HG02763 (cell line): Measurements from ENCODE around the gene TERT.
"Not testable (repeated sequence)": the region's sequence is repeated elsewhere in the genome, so short reads cannot be mapped to it uniquely, and the experiment has no call there.

Experiments
- ATAC-seq: cut with Tn5 transposase; IDR thresholded peaks from one replicate; pipeline ENCODE4 v1.9.1; 2021; ENCODE audit warnings: mild to moderate bottlenecking, moderate library complexity; ENCODE audit not compliant: unreplicated experiment

TERT gene

DNA sequence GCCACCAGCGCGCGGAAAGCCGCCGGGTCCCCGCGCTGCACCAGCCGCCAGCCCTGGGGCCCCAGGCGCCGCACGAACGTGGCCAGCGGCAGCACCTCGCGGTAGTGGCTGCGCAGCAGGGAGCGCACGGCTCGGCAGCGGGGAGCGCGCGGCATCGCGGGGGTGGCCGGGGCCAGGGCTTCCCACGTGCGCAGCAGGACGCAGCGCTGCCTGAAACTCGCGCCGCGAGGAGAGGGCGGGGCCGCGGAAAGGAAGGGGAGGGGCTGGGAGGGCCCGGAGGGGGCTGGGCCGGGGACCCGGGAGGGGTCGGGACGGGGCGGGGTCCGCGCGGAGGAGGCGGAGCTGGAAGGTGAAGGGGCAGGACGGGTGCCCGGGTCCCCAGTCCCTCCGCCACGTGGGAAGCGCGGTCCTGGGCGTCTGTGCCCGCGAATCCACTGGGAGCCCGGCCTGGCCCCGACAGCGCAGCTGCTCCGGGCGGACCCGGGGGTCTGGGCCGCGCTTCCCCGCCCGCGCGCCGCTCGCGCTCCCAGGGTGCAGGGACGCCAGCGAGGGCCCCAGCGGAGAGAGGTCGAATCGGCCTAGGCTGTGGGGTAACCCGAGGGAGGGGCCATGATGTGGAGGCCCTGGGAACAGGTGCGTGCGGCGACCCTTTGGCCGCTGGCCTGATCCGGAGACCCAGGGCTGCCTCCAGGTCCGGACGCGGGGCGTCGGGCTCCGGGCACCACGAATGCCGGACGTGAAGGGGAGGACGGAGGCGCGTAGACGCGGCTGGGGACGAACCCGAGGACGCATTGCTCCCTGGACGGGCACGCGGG, at the start of gene TERT:
Gene TERT (minus strand): TSS at position 234 of the 815 bp plus-strand sequence. CDS start 79 bp downstream, at position 155.
- no peak for ATAC-seq

DNA sequence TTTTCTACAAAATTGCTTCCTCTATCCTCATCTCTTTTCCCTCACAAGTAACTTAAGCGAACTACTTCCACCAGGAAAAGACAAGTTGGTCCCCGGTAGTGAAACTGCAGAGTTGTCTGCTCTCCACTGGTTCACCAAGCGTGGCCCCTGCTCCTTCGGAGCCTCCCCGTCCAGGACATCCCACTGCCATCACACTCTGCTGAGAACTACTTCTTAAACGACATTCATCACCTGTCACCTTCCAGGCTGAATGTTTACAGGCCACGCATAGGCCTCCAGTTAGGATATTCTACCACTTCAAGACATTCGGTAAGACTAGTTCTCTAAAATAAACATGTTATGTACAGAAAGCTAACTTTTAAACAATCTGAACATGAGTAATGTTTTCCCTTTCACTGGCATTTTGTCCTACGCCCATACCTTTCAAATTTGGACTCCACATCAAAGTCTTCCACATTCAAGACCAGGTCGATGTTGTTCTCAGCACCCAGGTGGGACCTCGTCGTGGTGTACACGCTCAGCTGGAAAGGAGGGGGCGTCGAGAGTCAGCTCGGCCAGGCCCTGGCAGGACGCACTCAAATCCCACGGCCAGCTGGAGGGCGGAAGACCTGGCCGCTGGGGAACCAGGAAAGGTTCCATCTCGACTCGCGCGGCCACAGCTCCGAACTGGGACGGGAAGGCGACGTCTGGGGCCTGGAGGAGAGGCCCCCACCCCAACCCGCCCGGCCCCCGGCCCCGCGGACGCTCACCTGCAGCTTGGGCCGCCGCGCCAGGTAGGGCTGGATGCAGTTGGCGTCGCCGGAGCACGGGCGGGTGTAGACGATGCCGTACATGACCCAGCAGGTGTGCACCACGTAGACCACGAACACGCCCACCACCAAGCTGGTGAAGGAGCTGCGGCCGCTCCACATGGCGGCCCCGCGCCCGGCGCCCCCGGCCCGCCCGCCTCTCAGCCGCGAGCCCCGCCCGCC, 49.3 kb upstream of the TERT start:
- ATAC-seq: no peak

DNA sequence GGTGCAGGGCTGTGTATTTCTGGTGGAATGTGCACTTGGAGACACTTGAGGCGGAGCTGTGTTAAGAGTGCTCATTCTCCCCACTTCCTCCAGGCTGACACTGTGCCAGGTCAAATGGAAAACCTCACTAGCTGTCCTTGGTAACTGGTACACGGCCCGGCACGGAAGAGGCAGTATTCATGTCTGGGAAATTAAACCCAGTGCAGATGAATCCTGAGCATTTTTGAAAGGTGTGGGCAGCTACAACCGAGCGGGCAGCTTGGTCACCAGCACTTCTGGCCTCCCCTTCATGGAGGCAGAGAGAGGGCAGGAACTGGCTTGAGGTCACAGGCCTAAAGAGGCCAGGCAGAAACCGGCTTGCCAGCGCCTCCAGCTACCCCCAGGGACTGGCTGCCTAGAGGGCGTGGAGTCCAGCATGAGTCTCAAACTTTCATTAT, 48.5 kb upstream of the TERT start:
- ATAC-seq: no peak

DNA sequence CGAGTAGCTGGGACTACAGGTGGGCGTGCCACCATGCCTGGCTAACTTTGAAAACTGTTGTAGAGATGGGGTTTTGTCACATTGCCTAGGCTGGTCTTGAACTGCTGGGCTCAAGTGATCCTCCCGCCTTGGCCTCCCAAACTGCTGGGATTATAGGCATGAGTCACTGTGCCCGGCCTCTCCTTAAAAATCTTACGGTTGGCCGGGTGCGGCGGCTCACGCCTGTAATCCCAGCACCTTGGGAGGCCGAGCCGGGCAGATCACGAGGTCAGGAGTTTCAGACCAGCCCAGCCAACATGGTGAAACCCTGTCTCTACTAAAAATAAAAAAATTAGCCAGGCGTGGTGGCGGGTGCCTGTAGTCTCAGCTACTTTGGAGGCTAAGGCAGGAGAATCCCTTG, 47.8 kb upstream of the TERT start:
- not testable (repeated sequence) for ATAC-seq

DNA sequence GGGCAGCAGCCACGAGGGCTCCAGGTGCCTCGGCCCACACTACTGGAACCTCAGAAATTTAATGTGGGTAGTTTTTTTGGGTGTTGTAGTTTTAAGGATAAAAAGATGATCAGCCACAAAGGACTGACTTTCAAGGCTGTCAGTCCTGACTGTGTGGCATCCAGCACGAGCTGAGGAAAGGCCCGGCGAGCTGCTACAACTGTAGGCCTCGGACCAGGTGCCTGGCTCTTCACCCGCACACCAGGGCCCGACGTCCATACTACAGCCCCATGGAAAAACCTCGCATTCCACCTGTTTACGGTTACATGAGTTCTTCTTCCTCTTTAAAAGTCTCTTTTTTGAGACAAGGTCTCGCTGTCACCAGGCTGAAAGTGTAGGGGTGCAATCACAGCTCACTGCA, 47.4 kb upstream of the TERT start:
- no peak for ATAC-seq

DNA sequence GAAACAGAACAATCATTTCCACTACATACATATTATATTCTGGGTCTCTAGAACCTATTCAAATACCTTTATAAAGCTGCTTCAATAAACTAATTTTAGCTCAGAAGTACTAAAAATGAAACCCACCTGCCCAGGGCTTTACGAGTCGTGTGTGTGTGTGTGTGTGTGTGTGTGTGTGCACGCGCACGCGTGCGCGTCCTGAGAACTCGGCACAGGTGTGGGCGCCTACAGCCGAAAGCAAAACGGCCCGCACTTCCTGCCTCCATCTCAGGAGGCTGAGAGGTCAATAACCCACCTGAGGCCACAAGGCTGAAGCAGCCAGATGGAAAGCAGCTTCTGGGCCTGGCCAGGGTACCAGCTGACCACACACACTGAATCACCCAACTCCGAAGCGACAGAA, 47.0 kb upstream of the TERT start:
- no peak for ATAC-seq

DNA sequence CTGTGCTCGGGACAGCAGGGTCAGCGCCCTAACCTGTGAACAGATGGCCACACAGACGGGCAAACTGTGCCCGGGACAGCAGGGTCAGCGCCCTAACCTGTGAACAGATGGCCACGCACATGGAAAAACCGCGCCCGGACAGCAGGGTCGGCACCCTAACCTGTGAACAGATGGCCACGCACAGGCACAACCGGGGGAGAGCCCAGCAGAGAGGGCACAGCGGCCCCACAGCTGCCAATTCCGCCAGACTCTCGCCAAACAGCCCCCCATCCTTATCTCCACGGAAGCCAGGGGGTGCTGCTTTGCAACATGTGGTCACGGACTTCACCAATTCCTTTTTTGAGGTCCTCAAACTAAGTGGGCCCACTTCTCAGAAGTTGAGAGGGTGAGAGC, 44.9 kb upstream of the TERT start:
- ATAC-seq: not testable (repeated sequence)

DNA sequence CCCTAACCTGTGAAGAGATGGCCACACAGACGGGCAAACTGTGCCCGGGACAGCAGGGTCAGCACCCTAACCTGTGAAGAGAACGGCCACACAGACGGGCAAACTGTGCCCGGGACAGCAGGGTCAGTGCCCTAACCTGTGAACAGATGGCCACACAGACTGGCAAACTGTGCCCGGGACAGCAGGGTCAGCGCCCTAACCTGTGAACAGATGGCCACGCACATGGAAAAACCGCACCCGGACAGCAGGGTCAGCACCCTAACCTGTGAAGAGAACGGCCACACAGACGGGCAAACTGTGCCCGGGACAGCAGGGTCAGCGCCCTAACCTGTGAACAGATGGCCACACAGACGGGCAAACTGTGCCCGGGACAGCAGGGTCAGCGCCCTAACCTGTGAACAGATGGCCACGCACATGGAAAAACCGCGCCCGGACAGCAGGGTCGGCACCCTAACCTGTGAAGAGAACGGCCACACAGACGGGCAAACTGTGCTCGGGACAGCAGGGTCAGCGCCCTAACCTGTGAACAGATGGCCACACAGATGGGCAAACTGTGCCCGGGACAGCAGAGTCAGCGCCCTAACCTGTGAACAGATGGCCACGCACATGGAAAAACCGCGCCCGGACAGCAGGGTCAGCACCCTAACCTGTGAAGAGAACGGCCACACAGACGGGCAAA, 44.4 kb upstream of the TERT start:
- ATAC-seq: not testable (repeated sequence)

DNA sequence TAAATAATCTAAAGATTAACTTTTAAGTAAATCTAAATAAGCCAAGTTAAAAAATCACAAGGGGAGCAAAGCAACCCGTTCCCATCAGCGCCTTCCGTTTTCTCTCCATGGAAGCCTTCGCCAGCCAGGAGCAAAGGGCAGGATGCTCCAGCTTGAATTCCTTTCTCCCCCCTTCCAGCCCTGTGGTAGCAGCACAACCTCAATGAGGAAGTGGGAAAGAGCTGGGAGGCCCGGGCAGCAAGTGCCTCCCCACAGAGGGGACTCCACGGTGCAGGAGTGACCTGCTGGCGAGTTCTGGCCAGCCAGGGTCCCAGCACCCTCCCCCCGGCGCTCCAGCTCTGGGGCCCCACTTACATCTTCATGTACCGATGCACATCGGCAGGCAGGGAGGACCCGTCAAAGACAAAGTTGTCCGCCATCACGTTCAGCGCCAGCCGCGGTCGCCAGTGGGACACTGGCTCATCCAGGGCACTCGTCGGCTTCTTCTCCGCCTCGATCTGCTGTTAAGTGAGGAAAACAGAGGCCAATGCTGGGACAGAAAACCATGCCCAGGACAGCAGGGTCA, 43.7 kb upstream of the TERT start:
- no peak for ATAC-seq

DNA sequence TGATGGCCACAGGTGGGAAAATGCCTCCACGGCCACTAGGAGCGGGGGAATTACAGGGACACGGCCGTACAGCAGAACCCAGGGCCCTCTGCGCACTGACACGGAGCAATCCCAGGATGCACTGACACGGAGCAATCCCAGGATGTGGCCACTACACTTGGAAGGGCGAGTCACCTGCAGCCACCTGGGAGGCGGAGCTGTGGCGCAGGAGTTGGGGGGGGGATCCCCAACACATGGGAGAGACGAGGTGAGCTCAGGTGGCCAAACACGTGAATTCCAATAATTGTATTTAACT, 43.3 kb upstream of the TERT start:
- ATAC-seq: no peak

DNA sequence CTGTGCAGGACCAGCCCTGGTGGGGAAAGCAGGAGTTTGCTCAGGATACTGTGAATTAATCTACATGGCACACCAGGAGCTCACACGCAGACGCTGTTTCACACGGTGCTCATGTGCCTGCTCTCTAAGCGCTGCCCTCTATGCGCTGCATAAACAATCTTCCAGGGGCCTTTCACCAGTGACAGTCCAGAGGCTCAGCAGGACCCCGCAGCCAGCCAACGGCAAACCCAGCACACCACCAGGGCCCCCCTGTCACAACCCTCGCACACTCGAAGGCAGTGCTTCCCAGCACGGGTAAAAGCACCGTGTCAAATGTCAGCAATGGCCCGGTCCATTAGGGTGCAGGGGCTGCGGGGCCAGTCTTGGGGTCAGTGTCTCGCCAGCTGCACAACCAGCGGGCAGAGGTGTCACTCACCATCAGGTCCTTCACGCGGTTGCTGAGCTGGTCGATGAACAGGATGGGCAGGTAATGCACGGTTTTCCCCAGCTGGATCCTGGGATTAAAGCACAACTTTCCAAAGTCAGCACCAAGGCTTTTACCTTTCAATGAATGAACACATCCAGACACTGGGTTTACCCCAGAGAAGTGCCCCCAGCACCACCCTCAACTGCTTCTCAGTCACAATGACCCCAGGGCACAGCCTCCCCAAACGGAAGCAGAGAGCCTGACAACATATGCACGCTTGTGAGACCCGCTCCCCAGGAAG, 42.8 kb upstream of the TERT start:
- ATAC-seq: no peak

DNA sequence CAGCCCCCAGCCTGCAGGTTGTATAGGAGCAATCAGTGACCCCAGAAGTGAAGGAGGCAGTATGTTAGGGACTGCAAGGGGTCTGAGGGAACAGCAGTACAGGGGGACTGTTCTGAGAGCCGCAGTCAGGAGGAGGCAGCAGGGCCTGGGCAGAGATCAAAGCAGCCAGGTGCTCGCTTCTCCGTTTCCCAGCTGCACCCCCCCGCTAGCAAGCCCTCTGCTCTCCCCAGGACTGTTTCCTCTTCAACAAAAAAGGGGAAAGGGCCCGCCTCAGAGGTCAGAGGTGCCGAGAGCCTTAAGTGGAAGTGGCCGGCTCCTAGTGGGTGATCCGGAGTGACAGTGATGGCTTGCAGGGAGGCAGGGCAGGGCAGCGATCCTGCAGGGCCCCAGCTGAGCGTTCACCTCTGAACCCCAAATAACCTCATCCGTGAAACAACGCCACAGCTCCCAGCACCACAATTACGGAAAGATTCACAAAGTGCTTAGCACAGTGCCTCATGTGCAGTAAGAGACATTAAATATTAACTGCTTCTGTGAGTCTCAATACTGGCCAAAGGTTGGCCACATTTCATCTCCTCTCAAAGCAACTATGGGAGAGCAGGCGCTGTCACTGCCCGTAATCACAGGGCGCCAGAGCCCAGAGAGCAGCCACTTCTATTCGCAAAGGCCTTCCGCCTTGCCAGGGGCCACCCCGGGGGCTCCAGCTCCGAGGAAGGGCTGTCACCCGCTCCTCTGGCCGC, 42.1 kb upstream of the TERT start:
- ATAC-seq: no peak

DNA sequence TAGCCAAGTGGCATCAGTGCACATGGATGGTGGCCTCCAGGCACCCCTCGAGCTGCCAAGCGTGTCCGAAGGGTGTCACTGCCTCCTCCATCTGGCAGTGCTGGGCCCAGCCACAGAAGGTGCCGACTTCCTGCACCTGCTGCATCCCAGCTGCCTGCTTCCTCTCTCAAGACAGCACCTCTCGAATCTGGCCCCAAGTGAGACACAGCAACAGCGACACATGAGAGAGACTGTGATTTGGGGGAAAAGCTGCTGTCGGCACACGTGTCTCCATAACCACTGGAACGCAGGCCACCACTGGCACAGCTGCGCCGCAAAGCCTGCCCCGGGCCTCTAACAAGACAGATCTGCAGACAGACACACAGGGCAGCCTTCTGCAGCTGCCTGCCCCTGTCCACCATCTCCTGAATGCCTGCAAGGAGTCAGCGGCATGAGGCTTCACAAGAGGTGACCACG, 41.3 kb upstream of the TERT start:
- ATAC-seq: no peak

DNA sequence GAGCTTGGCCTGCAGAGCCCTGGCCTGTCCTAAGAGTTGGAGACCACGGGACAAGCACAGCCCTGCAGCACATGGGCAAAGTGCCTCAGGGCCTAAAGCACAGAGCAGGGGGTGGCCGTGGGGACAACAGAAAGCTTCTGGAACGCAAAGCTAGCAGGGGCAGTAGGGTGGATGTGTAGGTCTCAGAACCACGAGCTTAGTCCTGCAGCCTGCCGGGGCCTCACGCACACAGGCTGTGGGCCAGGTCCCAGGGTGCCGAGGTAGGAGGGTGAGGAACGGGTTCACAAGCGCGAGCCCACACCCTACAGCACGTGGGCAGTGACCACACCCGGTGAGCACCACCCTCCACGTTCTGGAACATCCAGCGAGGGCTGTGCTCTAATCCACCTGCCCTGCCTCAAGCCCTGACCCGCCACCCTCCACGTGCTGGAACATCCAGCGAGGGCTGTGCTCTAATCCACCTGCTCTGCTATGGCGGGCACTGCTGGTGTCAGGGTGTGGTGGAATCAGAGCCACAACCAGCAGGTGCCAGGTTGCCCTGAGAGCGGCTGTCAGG, 40.8 kb upstream of the TERT start:
- ATAC-seq: no peak

DNA sequence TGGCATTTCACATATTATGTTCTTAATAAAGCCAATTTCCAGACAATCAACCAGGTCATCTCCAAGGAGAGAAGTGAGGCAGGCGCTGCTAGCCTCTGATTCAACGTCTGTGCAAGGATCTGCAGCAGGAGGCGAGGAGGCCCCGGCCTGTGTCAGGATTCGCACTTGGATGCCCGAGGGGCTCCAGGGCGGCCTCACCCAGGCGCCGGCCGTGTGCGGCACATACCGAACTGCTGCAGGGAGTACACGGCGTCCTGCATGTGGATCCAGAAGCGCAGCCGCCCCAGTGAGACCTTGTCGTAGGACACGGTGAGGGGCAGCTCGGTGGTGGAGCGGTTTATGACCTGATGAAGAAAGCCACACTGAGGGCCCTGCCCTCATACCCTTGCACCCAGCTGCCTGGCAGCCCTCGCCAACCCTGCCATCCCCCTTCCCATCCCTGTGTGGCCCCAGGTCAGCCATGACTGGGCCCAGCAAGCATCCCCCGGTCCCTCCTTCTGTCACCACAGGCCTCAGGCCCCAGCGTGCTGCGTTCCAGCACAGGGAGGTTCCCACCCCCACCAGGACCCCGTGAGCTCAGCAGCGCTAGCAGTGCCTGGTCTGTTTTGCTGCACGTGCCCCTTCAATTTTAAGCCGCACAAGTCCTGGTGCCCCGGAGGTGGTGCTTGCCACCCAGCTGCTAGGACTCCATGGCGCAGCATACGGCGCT, 40.1 kb upstream of the TERT start:
- no peak for ATAC-seq

DNA sequence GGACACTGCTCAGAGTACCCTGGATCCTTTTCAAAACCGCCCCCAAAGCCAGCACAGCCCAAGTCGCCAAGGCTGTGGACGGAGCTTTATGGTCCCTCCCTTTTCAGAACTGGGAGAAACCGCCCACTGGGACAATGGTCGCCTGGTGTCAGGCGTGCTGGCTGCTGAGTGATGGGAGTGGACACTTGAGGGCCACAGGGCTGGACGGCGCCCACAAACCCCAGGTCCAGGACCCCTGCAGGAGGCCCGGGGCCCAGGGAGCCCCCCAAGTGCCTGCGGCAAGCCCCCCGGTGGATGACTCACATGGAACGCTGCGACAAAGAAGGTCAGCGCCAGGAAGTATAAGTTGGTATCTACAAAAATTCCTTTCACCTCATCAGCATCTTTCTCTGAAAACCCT, 39.1 kb upstream of the TERT start:
- ATAC-seq: no peak

DNA sequence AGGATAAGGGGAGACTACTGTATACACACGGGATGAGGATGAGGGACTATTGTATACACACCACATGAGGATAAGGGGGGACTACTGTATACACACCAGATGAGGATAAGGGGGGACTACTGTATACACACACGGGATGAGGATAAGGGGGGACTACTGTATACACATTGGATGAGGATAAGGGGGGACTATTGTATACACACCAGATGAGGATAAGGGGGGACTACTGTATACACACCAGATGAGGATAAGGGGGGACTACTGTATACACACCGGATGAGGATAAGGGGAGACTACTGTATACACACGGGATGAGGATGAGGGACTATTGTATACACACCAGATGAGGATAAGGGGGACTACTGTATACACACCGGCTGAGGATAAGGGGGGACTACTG, 38.4 kb upstream of the TERT start:
- ATAC-seq: not testable (repeated sequence)

DNA sequence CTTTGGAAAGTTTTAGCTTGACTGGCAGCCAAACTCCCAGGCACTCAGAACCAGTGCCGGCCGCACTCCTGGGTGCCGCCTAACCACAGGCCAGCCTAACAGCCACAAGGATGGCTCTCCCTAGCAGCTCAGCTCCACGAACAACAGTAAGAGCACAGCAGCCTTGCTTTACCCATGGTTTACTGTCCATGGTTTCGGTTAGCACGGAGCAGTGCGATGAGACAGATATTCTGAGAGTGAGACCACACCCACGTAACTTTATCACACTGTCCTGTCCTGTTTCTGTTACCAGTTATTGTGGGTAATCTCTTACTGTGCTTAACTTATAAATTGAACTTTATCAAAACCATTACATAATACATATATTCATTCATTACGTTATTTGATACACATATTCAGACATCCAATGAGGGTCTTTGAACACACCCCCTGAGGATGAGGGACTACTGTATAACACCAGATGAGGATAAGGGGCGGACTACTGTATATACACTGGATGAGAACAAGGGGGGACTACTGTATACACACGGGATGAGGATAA, 37.7 kb upstream of the TERT start:
- ATAC-seq: no peak
